Astrocyte (in vitro differentiated cells and primary cell): ENCODE measurements around the gene MX2. TPM values are rescaled to one million over a fixed set of nuclear protein-coding genes. Genes with fewer than 3 reads are reported as not detected.

ENCODE experiments used
- DNase-seq: peaks from one replicate; pipeline ENCODE4 v3.0.0-alpha.2; 2010; ENCODE audit warnings: low read depth
- FAIRE-seq: peaks from 2 replicates; lab custom pipeline; 2011; peaks lifted over from hg19 to GRCh38; lab: Jason Lieb, UNC
- H2AFZ ChIP-seq: 2 replicates; pipeline ENCODE4 v1.6.0; 2012; ENCODE audit warnings: low read depth, low read length, inconsistent platforms
- H3K27ac ChIP-seq: 2 replicates; pipeline ENCODE4 v1.5.1; 2011; ENCODE audit warnings: low read depth, low read length, inconsistent platforms
- H3K27me3 ChIP-seq: 2 replicates; pipeline ENCODE4 v1.6.0; 2011; ENCODE audit warnings: low read length, inconsistent platforms; ENCODE audit not compliant: insufficient read depth
- H3K36me3 ChIP-seq: 2 replicates; pipeline ENCODE4 v1.5.1; 2011; ENCODE audit warnings: low read length, inconsistent platforms; ENCODE audit not compliant: insufficient read depth
- H3K4me1 ChIP-seq: 2 replicates; pipeline ENCODE4 v1.5.1; 2011; ENCODE audit warnings: low read length, inconsistent platforms; ENCODE audit not compliant: insufficient read depth
- H3K4me2 ChIP-seq: 2 replicates; pipeline ENCODE4 v1.6.0; 2012; ENCODE audit warnings: low read length, inconsistent platforms
- H3K4me3 ChIP-seq: 2 replicates; pipeline ENCODE4 v1.5.1; 2011; ENCODE audit warnings: low read depth, mild to moderate bottlenecking, low read length, inconsistent platforms; ENCODE audit not compliant: insufficient read depth
- H3K79me2 ChIP-seq: 2 replicates; pipeline ENCODE4 v1.6.0; 2012; ENCODE audit warnings: mild to moderate bottlenecking, low read length, inconsistent platforms; ENCODE audit not compliant: insufficient read depth
- H3K9ac ChIP-seq: 2 replicates; pipeline ENCODE4 v1.6.0; 2012; ENCODE audit warnings: mild to moderate bottlenecking, low read length, inconsistent platforms
- H3K9me3 ChIP-seq: 2 replicates; pipeline ENCODE4 v1.5.1; 2012; ENCODE audit warnings: low read depth, mild to moderate bottlenecking, low read length, inconsistent platforms; ENCODE audit not compliant: insufficient read depth
- H4K20me1 ChIP-seq: 2 replicates; pipeline ENCODE4 v1.6.0; 2012; ENCODE audit warnings: low read length, inconsistent platforms; ENCODE audit not compliant: insufficient read depth
- H3K27ac Mint-ChIP-seq: one replicate; pipeline ENCODE4 v1.8.0; 2021; ENCODE audit warnings: mild to moderate bottlenecking, mixed read lengths; ENCODE audit not compliant: unreplicated experiment
- H3K27me3 Mint-ChIP-seq: one replicate; pipeline ENCODE4 v1.8.0; 2021; ENCODE audit warnings: low read depth, mixed read lengths; ENCODE audit not compliant: unreplicated experiment
- H3K36me3 Mint-ChIP-seq: one replicate; pipeline ENCODE4 v1.8.0; 2021; ENCODE audit warnings: low read depth, mixed read lengths; ENCODE audit not compliant: unreplicated experiment
- H3K4me1 Mint-ChIP-seq: one replicate; pipeline ENCODE4 v1.8.0; 2021; ENCODE audit warnings: low read depth, mixed read lengths; ENCODE audit not compliant: unreplicated experiment
- H3K4me3 Mint-ChIP-seq: one replicate; pipeline ENCODE4 v1.8.0; 2021; ENCODE audit warnings: mild to moderate bottlenecking, moderate library complexity, mixed read lengths; ENCODE audit not compliant: unreplicated experiment
- H3K9me3 Mint-ChIP-seq: one replicate; pipeline ENCODE4 v1.8.0; 2021; ENCODE audit warnings: mild to moderate bottlenecking, mixed read lengths; ENCODE audit not compliant: unreplicated experiment
- EZH2 ChIP-seq: IDR thresholded peaks from 2 replicates; pipeline ENCODE4 v1.6.1; 2012; ENCODE audit warnings: mild to moderate bottlenecking, low read length, inconsistent platforms; ENCODE audit not compliant: insufficient read depth
- total RNA-seq: library from RNA; stranded (reverse); gene quantifications from 2 replicates; pipeline ENCODE4 v1.2.1, GENCODE V29; 2021
- TF ChIP-seq, protein P1 (sequence below): IDR thresholded peaks from 2 replicates; pipeline ENCODE4 v1.5.1; 2011; ENCODE audit warnings: low read depth, mild to moderate bottlenecking, inconsistent platforms, low read length, moderate library complexity; ENCODE audit not compliant: insufficient read depth

MX2 gene
- total RNA-seq, 1 donor from 2014 or later: 8.6 TPM

DNA sequence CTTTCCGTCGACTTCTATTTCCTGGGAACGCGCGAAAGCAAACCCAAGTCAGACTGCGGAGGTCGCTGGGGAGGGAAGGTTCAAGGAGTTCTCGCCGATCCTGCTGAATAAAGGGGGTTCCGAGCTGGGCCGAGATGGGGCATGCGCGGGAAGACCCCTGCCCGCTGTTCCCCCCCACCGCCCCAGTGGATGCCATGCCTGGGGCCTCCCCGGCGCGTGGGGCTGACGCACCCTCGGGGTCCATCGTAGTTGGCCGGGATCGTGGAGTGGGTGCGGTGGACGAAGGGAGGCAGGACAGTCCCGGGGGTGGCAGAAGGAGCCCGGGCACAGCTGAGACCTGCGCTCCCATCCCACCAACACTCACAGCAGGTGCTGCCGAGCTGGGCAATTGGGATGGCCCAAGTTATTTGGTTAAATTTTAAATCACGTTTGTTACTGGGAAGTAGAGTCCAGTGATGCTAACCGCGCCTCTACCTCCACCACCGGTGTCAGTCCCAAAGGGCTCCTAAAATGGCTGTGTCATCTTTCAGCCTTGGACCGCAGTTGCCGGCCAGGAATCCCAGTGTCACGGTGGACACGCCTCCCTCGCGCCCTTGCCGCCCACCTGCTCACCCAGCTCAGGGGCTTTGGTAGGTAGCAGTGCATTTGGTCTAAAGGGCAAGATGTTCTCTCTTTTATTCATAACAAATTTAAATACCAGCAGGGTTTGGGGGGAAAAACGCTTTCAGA is 65.0 kb downstream of the MX2 start:
- H3K27me3 ChIP-seq: peaks cover 10% of the 10 kb centered on the region
- TF ChIP-seq EZH2: no peak
- TF ChIP-seq, protein P1, sequence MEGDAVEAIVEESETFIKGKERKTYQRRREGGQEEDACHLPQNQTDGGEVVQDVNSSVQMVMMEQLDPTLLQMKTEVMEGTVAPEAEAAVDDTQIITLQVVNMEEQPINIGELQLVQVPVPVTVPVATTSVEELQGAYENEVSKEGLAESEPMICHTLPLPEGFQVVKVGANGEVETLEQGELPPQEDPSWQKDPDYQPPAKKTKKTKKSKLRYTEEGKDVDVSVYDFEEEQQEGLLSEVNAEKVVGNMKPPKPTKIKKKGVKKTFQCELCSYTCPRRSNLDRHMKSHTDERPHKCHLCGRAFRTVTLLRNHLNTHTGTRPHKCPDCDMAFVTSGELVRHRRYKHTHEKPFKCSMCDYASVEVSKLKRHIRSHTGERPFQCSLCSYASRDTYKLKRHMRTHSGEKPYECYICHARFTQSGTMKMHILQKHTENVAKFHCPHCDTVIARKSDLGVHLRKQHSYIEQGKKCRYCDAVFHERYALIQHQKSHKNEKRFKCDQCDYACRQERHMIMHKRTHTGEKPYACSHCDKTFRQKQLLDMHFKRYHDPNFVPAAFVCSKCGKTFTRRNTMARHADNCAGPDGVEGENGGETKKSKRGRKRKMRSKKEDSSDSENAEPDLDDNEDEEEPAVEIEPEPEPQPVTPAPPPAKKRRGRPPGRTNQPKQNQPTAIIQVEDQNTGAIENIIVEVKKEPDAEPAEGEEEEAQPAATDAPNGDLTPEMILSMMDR: no peak
- H3K27ac Mint-ChIP-seq: peak overlapping the region; percentile 84
- peaks cover 9% of the 10 kb centered on the region for H3K4me1 ChIP-seq
- H3K36me3 Mint-ChIP-seq: peaks cover 16% of the 10 kb centered on the region
- DNase-seq: no peak
- peak overlapping the region; percentile 93 for H3K4me2 ChIP-seq
- H3K9me3 Mint-ChIP-seq: no peaks in the 10 kb centered on the region
- peaks cover 25% of the 10 kb centered on the region for H3K4me1 Mint-ChIP-seq
- H4K20me1 ChIP-seq: no peaks in the 10 kb centered on the region
- peak overlapping the region; percentile 65 for H3K9ac ChIP-seq
- H3K79me2 ChIP-seq: no peaks in the 10 kb centered on the region
- peak overlapping the region; percentile 91 for H3K4me3 Mint-ChIP-seq
- peak overlapping the region; percentile 42 for H3K4me3 ChIP-seq
- H3K27ac ChIP-seq: no peak overlapping the region
- no peaks in the 10 kb centered on the region for H3K36me3 ChIP-seq
- H2AFZ ChIP-seq: peak overlapping the region; percentile 88
- H3K9me3 ChIP-seq: no peaks in the 10 kb centered on the region
- peaks cover 2% of the 10 kb centered on the region for H3K27me3 Mint-ChIP-seq
- FAIRE-seq: no peak

DNA sequence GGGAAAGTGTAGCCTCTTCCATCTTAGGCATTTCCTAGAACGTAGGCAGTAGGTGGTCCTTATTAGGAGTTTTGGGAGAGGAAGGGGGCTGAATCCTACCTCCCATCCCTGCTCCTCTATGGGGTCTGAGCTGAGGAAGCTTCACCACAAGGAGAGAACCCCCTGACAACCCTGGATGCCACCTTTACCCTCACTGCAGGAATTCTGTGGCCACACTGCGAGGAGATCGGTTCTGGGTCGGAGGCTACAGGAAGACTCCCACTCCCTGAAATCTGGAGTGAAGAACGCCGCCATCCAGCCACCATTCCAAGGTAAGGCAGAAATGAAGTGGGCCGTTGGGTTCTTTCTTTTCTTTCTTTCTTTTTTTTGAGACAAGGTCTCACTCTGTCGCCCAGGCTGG is 65.7 kb downstream of the MX2 start:
- no peak for TF ChIP-seq EZH2
- TF ChIP-seq, protein P1: no peak
- H3K27me3 Mint-ChIP-seq: peaks cover 2% of the 10 kb centered on the region
- H3K4me1 Mint-ChIP-seq: peaks cover 31% of the 10 kb centered on the region
- H3K36me3 ChIP-seq: no peaks in the 10 kb centered on the region
- H3K9me3 ChIP-seq: no peaks in the 10 kb centered on the region
- H3K4me2 ChIP-seq: no peak overlapping the region
- no peak overlapping the region for H3K4me3 ChIP-seq
- H3K4me1 ChIP-seq: peaks cover 9% of the 10 kb centered on the region
- H3K9me3 Mint-ChIP-seq: no peaks in the 10 kb centered on the region
- H3K4me3 Mint-ChIP-seq: peak overlapping the region; percentile 91
- peaks cover 10% of the 10 kb centered on the region for H3K27me3 ChIP-seq
- no peak for FAIRE-seq
- H3K27ac Mint-ChIP-seq: peak overlapping the region; percentile 84
- DNase-seq: no peak
- no peak overlapping the region for H2AFZ ChIP-seq
- no peak overlapping the region for H3K9ac ChIP-seq
- no peaks in the 10 kb centered on the region for H4K20me1 ChIP-seq
- peaks cover 22% of the 10 kb centered on the region for H3K36me3 Mint-ChIP-seq
- H3K27ac ChIP-seq: no peak overlapping the region
- no peaks in the 10 kb centered on the region for H3K79me2 ChIP-seq

DNA sequence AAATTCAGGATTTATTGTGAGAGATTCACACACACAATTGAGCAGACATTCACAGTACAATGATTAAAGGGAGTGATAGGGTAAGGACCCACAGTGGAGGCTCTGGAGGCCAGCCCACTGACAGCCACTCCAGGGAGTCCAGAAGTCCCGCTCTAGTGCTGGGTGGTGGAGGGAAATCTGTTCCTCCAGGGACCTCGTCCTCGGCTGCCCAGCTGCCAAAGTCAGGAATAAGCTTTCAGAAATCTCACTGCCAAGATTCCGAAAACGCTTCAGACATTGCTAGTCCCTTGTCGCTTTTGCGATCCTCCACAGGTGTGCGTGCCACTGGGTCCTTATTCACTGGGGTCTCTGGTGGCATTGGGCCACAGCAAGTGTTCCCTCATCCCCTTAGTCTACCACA is 66.5 kb downstream of the MX2 start:
- Histone ChIP-seq H3K4me1 (peaks cover 9% of the 10 kb centered on the region), H3K4me2 (no peak overlapping the region), H3K9me3 (no peaks in the 10 kb centered on the region), H3K9ac (no peak overlapping the region), H3K79me2 (no peaks in the 10 kb centered on the region), H3K27me3 (peaks cover 10% of the 10 kb centered on the region), H2AFZ (no peak overlapping the region), H3K27ac (no peak overlapping the region), H4K20me1 (no peaks in the 10 kb centered on the region), H3K36me3 (no peaks in the 10 kb centered on the region), H3K4me3 (no peak overlapping the region)
- Mint-ChIP-seq H3K4me3 (peak overlapping the region; percentile 91), H3K9me3 (no peaks in the 10 kb centered on the region), H3K4me1 (peaks cover 31% of the 10 kb centered on the region), H3K36me3 (peaks cover 27% of the 10 kb centered on the region), H3K27ac (peak overlapping the region; percentile 1), H3K27me3 (peaks cover 2% of the 10 kb centered on the region)
- TF ChIP-seq, protein P1: no peak
- TF ChIP-seq EZH2: no peak
- no peak for FAIRE-seq
- DNase-seq: no peak
